ENCODE results near the gene RPL13A. TPM values are rescaled to one million over a fixed set of nuclear protein-coding genes. Genes with fewer than 3 reads are reported as not detected.

The RPL13A gene
- total and polyA plus RNA-seq, 2 of the 13 experiments (the other 11 are each of a cell fraction or from before 2014, with no cell fraction given), result 2,601 to 3,407 TPM

GRCh38 chr19:49497047-49497788, 9.8 kb downstream of the RPL13A start (continued):
- TF ChIP-seq, protein P1, sequence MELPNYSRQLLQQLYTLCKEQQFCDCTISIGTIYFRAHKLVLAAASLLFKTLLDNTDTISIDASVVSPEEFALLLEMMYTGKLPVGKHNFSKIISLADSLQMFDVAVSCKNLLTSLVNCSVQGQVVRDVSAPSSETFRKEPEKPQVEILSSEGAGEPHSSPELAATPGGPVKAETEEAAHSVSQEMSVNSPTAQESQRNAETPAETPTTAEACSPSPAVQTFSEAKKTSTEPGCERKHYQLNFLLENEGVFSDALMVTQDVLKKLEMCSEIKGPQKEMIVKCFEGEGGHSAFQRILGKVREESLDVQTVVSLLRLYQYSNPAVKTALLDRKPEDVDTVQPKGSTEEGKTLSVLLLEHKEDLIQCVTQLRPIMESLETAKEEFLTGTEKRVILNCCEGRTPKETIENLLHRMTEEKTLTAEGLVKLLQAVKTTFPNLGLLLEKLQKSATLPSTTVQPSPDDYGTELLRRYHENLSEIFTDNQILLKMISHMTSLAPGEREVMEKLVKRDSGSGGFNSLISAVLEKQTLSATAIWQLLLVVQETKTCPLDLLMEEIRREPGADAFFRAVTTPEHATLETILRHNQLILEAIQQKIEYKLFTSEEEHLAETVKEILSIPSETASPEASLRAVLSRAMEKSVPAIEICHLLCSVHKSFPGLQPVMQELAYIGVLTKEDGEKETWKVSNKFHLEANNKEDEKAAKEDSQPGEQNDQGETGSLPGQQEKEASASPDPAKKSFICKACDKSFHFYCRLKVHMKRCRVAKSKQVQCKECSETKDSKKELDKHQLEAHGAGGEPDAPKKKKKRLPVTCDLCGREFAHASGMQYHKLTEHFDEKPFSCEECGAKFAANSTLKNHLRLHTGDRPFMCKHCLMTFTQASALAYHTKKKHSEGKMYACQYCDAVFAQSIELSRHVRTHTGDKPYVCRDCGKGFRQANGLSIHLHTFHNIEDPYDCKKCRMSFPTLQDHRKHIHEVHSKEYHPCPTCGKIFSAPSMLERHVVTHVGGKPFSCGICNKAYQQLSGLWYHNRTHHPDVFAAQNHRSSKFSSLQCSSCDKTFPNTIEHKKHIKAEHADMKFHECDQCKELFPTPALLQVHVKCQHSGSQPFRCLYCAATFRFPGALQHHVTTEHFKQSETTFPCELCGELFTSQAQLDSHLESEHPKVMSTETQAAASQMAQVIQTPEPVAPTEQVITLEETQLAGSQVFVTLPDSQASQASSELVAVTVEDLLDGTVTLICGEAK (IDR thresholded peaks at IDR 0.05), result no peak
- TF ChIP-seq, protein P1 (CRISPR knock-in tag; IDR thresholded peaks at IDR 0.05), result no peak
- TF ChIP-seq, protein P2, sequence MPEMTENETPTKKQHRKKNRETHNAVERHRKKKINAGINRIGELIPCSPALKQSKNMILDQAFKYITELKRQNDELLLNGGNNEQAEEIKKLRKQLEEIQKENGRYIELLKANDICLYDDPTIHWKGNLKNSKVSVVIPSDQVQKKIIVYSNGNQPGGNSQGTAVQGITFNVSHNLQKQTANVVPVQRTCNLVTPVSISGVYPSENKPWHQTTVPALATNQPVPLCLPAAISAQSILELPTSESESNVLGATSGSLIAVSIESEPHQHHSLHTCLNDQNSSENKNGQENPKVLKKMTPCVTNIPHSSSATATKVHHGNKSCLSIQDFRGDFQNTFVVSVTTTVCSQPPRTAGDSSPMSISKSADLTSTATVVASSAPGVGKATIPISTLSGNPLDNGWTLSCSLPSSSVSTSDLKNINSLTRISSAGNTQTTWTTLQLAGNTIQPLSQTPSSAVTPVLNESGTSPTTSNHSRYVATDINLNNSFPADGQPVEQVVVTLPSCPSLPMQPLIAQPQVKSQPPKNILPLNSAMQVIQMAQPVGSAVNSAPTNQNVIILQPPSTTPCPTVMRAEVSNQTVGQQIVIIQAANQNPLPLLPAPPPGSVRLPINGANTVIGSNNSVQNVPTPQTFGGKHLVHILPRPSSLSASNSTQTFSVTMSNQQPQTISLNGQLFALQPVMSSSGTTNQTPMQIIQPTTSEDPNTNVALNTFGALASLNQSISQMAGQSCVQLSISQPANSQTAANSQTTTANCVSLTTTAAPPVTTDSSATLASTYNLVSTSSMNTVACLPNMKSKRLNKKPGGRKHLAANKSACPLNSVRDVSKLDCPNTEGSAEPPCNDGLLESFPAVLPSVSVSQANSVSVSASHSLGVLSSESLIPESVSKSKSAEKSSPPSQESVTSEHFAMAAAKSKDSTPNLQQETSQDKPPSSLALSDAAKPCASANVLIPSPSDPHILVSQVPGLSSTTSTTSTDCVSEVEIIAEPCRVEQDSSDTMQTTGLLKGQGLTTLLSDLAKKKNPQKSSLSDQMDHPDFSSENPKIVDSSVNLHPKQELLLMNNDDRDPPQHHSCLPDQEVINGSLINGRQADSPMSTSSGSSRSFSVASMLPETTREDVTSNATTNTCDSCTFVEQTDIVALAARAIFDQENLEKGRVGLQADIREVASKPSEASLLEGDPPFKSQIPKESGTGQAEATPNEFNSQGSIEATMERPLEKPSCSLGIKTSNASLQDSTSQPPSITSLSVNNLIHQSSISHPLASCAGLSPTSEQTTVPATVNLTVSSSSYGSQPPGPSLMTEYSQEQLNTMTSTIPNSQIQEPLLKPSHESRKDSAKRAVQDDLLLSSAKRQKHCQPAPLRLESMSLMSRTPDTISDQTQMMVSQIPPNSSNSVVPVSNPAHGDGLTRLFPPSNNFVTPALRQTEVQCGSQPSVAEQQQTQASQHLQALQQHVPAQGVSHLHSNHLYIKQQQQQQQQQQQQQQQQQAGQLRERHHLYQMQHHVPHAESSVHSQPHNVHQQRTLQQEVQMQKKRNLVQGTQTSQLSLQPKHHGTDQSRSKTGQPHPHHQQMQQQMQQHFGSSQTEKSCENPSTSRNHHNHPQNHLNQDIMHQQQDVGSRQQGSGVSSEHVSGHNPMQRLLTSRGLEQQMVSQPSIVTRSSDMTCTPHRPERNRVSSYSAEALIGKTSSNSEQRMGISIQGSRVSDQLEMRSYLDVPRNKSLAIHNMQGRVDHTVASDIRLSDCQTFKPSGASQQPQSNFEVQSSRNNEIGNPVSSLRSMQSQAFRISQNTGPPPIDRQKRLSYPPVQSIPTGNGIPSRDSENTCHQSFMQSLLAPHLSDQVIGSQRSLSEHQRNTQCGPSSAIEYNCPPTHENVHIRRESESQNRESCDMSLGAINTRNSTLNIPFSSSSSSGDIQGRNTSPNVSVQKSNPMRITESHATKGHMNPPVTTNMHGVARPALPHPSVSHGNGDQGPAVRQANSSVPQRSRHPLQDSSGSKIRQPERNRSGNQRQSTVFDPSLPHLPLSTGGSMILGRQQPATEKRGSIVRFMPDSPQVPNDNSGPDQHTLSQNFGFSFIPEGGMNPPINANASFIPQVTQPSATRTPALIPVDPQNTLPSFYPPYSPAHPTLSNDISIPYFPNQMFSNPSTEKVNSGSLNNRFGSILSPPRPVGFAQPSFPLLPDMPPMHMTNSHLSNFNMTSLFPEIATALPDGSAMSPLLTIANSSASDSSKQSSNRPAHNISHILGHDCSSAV (CRISPR knock-in tag; IDR thresholded peaks at IDR 0.05; ENCODE audit: borderline replicate concordance), result no peak
- TF ChIP-seq RBFOX2 (IDR thresholded peaks at IDR 0.05; ENCODE audit: low read depth, low read length) (peak; percentile 62), HNRNPUL1 (IDR thresholded peaks at IDR 0.05; ENCODE audit: low read depth, low read length) (no peak), ZNF879 (CRISPR knock-in tag; IDR thresholded peaks at IDR 0.05) (no peak), BHLHE40 (IDR thresholded peaks at IDR 0.05; ENCODE audit: low read length) (peak; percentile 64)

All from HepG2 (cell line).